GM12874 (cell line): ENCODE results near the gene KCNN1.

Experiments
- CTCF ChIP-seq: IDR thresholded peaks from 2 replicates; pipeline ENCODE4 v1.5.1; 2011; ENCODE audit warnings: low read depth, mild to moderate bottlenecking, control low read depth, low read length, moderate library complexity; ENCODE audit not compliant: insufficient read depth

The KCNN1 gene

GRCh38 chr19:17966550-17967256 lies at the start of gene KCNN1:
KCNN1 (plus strand) TSS chr19:17967107; CDS start chr19:17973889, 6,782 bp downstream.
- TF ChIP-seq CTCF: no peak

GRCh38 chr19:17920527-17920926 lies 46.4 kb upstream of the KCNN1 start:
- TF ChIP-seq CTCF: no peak

- TF ChIP-seq CTCF: no peak
These were observed 44.8 kb upstream of the KCNN1 start for GRCh38 chr19:17922138-17922537.

GRCh38 chr19:17926044-17926443 lies 40.9 kb upstream of the KCNN1 start:
- no peak for TF ChIP-seq CTCF

- TF ChIP-seq CTCF: no peak
These were observed 37.9 kb upstream of the KCNN1 start for GRCh38 chr19:17929056-17929455.

- no peak for TF ChIP-seq CTCF
These were observed 35.2 kb upstream of the KCNN1 start for GRCh38 chr19:17931532-17932191.

- peak; percentile 98 for TF ChIP-seq CTCF
These were observed 34.2 kb upstream of the KCNN1 start, which contains the start of gene CCDC124 for GRCh38 chr19:17932485-17933338. CCDC124 (plus strand) TSS chr19:17933015; CDS start chr19:17936421, 3,406 bp downstream.
